Measurements from ENCODE around the gene POLN. TPM values are rescaled to one million over a fixed set of nuclear protein-coding genes. Genes with fewer than 3 reads are reported as not detected.

Gene POLN
- total RNA-seq, 4 donors from 2014 or later, result 0.26 to 5.8 (median 5.5) TPM; not detected in 1

DNA sequence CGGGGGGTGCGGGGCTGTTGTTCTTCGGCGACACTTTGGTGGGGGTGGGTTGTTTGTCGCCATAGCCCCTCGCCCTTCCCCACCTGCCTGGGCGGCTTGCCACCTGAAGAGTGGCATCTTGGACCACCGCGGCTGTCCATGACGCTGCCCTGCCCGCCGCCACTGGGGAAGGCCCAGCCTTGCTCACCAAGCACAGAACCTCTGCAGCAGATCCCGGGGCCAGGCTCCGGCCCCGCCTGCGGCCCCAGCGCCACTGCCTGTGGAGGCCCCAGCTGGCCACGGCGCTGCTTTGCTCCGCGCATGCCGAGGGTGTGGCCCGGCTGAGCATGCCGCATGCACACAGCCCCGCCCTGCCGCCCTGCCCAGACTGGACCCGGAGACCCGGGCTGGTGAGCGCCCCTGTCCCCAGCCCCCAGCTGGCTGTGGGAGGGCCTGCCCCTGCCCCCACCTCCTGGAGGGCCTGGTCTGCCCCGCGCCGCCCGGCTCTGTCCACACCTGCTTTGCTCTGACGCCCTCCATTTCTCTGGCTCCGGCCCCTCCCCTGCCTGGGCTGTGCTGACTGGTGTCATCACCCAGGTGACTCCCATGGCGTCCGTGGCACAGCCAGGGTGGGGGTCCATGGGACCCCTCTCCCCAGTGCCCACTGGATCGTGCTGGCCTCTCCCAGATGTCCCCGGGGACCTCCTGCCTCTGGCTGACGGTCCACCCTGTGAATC lies 177.5 kb downstream of the POLN start:
- Histone ChIP-seq H3K36me3 (no peaks in the 10 kb centered on the region), H3K4me1 (peaks cover 0 to 4% of the 10 kb centered on the region in 2 donors), H3K27me3 (peaks cover 0 to 8% of the 10 kb centered on the region in 2 donors), H3K9me3 (no peaks in the 10 kb centered on the region), H3K27ac (no peak overlapping the region), H3K4me3 (no peak overlapping the region)
- TF ChIP-seq, protein P1, sequence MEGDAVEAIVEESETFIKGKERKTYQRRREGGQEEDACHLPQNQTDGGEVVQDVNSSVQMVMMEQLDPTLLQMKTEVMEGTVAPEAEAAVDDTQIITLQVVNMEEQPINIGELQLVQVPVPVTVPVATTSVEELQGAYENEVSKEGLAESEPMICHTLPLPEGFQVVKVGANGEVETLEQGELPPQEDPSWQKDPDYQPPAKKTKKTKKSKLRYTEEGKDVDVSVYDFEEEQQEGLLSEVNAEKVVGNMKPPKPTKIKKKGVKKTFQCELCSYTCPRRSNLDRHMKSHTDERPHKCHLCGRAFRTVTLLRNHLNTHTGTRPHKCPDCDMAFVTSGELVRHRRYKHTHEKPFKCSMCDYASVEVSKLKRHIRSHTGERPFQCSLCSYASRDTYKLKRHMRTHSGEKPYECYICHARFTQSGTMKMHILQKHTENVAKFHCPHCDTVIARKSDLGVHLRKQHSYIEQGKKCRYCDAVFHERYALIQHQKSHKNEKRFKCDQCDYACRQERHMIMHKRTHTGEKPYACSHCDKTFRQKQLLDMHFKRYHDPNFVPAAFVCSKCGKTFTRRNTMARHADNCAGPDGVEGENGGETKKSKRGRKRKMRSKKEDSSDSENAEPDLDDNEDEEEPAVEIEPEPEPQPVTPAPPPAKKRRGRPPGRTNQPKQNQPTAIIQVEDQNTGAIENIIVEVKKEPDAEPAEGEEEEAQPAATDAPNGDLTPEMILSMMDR (IDR thresholded peaks at IDR 0.05), result no peak
- no peak for TF ChIP-seq POLR2A (IDR thresholded peaks at IDR 0.05)
- DNase-seq, result no peak
- intact Hi-C loops (cut with DNase I; ENCODE audit: low total_unique reads), result no loop called here

DNA sequence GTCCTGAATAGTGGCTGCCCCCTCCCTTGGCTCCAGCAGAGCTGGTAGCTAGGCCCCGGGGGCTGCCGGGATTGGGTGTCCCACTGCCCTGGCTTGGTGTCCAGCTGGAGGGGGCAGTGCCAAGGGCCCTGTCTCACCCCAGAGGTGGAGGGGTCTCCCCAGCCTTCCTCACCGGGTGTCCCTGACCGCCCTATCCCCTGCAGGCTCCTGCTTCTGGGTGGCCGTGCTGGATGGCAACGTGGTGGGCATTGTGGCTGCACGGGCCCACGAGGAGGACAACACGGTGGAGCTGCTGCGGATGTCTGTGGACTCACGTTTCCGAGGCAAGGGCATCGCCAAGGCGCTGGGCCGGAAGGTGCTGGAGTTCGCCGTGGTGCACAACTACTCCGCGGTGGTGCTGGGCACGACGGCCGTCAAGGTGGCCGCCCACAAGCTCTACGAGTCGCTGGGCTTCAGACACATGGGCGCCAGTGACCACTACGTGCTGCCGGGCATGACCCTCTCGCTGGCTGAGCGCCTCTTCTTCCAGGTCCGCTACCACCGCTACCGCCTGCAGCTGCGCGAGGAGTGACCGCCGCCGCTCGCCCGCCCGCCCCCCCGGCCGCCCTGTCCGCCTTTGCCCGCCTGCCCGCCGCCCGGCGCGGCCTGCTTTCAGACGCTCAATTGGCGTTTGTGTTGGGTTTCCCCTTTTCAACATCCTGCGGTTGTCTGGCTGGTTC lies 178.2 kb downstream of the POLN start:
- Histone ChIP-seq H3K27me3 (peaks cover 0 to 8% of the 10 kb centered on the region in 2 donors), H3K4me1 (peaks cover 0 to 4% of the 10 kb centered on the region in 2 donors), H3K4me3 (no peak overlapping the region), H3K27ac (no peak overlapping the region), H3K36me3 (no peaks in the 10 kb centered on the region), H3K9me3 (no peaks in the 10 kb centered on the region)
- no peak for TF ChIP-seq POLR2A (IDR thresholded peaks at IDR 0.05)
- TF ChIP-seq, protein P1 (IDR thresholded peaks at IDR 0.05), result no peak
- no peak for DNase-seq
- intact Hi-C loops (cut with DNase I; ENCODE audit: low total_unique reads), result no loop called here

DNA sequence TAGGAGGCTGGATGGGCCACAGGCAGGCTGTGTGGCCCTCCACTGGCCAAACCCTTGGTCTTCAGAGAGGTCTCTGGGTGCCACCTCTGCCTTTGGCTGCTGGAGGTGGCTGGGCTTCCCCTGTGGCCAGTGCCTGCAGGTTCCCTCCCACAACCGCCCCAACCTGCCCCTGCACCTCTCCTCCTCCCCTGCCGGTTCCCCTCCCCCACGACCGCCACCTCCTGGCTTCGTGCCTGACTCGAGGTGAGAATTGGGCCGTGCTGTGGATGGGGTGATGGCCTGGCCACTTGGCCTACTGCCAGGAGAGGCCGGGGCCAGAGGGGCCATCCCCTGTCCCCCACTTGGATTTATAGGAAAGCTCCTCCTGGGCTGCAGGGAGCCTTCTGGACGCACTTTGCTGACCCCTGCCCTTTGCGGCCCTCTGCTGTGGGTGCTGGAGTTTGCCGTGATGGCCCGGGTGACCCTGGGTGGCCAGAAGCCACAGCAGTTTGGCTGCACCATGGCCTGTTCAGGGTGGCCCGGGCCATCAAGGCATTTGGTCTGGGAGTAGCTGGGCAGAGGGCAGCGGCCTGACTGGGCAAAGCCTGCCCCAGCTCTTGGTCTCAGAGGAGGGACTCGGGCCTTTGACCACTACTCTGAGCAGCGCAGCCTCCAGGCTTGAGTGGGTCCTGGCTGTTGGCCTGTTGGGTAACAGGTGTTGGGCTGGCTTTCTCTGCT lies 179.0 kb downstream of the POLN start:
- DNase-seq, result no peak
- intact Hi-C loops (cut with DNase I; ENCODE audit: low total_unique reads), result no loop called here

DNA sequence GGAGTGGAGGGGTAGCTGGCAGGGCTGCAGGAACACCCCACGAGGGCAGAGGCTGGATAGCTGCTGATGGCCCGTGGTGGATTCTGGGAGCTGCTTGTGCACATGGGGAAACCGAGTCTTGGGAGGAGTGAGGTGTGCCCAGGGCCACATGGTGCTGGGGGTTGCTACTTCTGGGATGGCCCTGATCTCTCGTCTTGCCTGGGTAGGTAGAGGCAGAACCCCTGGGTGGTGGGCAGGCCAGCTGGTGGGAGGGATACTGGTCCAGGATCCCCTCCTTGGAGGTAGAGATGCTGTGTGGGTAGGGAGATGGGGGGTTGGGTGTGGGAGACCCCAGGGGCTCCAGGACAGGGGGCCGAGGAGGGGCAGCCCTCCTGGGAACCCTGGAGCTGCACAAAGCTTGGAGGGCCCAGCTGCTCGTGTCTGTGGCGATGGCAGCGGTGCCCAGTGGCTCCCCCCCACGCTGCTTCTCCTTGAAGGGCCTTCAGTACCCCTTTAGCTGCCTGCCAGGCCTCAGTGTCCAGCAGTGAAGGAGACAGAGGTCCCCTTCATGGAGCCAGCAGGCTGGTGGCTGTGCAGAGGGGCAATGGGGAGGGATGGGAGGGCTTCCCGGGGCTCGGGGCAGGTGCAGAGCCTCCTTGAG lies 179.6 kb downstream of the POLN start:
- intact Hi-C loops (cut with DNase I; ENCODE audit: low total_unique reads), result no loop called here

More for the DNA sequence above, 179.0 kb downstream of the POLN start:
- no peaks in the 10 kb centered on the region for H3K9me3 ChIP-seq
- peaks cover 0 to 7% of the 10 kb centered on the region in 2 donors for H3K4me1 ChIP-seq
- no peaks in the 10 kb centered on the region for H3K36me3 ChIP-seq
- H3K27me3 ChIP-seq, result peaks cover 3 to 12% of the 10 kb centered on the region in 2 donors
- TF ChIP-seq, protein P1 (IDR thresholded peaks at IDR 0.05), result no peak
- no peak for TF ChIP-seq POLR2A (IDR thresholded peaks at IDR 0.05)
- H3K4me3 ChIP-seq, result no peak overlapping the region
- no peak overlapping the region for H3K27ac ChIP-seq

More for the DNA sequence above, 179.6 kb downstream of the POLN start:
- peaks cover 0 to 7% of the 10 kb centered on the region in 2 donors for H3K4me1 ChIP-seq
- H3K9me3 ChIP-seq, result no peaks in the 10 kb centered on the region
- peaks cover 5 to 19% of the 10 kb centered on the region in 2 donors for H3K27me3 ChIP-seq
- no peak overlapping the region for H3K27ac ChIP-seq
- TF ChIP-seq, protein P1 (IDR thresholded peaks at IDR 0.05), result no peak
- no peak for TF ChIP-seq POLR2A (IDR thresholded peaks at IDR 0.05)
- no peaks in the 10 kb centered on the region for H3K36me3 ChIP-seq
- DNase-seq, result no peak
- no peak overlapping the region for H3K4me3 ChIP-seq

Measured in uterus (tissue), 4 donors.